Psoas muscle (tissue), 8 donors: ENCODE results near the gene TSPAN9. TPM values are rescaled to one million over a fixed set of nuclear protein-coding genes. Genes with fewer than 3 reads are reported as not detected.

Experiments
- ATAC-seq, 4 donors: fragments of 200-7000 bp; cut with Tn5 transposase; one replicate each; pipeline ENCODE4 v1.9.1; 2020; ENCODE audit warnings: moderate library complexity in 3 of 4, mild to moderate bottlenecking in 2 of 4
- DNase-seq, 2 donors: peaks; one replicate each; pipeline ENCODE4 v3.0.0-alpha.2; 2020
- H3K27ac ChIP-seq: fragments of 200-600 bp; one replicate; pipeline ENCODE4 v1.8.0; 2022
- H3K27me3 ChIP-seq, 3 donors: fragments of 200-600 bp in 1 of 3; one replicate each; pipeline versions ENCODE4 v1.6.1 to v1.8.0; 2013 to 2022; ENCODE audit warnings: low read length in 2 of 3, mild to moderate bottlenecking in 2 of 3, moderate library complexity in 1 of 3; ENCODE audit not compliant: insufficient read depth in 3 of 3
- H3K36me3 ChIP-seq, 2 donors: fragments of 200-600 bp in 1 of 2; one replicate each; pipeline versions ENCODE4 v1.6.1 to v1.8.0; 2013 to 2022; ENCODE audit warnings: low read depth in 1 of 2, mild to moderate bottlenecking in 1 of 2, moderate library complexity in 1 of 2; ENCODE audit not compliant: insufficient read depth in 1 of 2
- H3K4me1 ChIP-seq: fragments of 200-600 bp; one replicate; pipeline ENCODE4 v1.8.0; 2022
- H3K4me3 ChIP-seq: fragments of 200-600 bp; one replicate; pipeline ENCODE4 v1.8.0; 2022; ENCODE audit warnings: mild to moderate bottlenecking
- H3K9me3 ChIP-seq: fragments of 200-600 bp; one replicate; pipeline ENCODE4 v1.8.0; 2022
- CTCF ChIP-seq: fragments of 200-600 bp; IDR thresholded peaks from one replicate; pipeline ENCODE4 v1.8.0; 2022; ENCODE audit warnings: antibody characterized with exemption
- WGBS, 3 donors: extraction: QIAGEN DNeasy Blood & Tissue Kit; methylation state at CpG; one replicate each; pipeline versions ENCODE4 v1.1.6 to v1.1.7; 2013; 5-methylcytosine and 5-hydroxymethylcytosine counted together
- intact Hi-C, 2 donors: fragments of 100-400 bp; cut with DNase I; formaldehyde crosslinking; loops; one replicate each; pipeline versions ENCODE4 v1.11.0 to v1.14.2; 2022
- polyA plus RNA-seq, 3 donors: library from polyadenylated mRNA; stranded (reverse); fragments of 200-250 nt; gene quantifications; one replicate each; pipeline ENCODE4 v1.2.3, GENCODE V29; 2013
- total RNA-seq, 4 donors: library from RNA; stranded (reverse); fragmentation: NEBNext Ultra II Directional in 2 of 4; extraction: Animal tissue kit (Norgen Biotek cat#: 25700) in 2 of 4; gene quantifications; one replicate each; pipeline versions ENCODE4 v1.2.1 to v1.2.4, GENCODE V29; 2021 to 2023
- donor health status: healthy with polysubstance abuse.
- donor health status: DM: no; HTN: no; CAD: no; lungs with moderate emphysema.
- donor health status: Bipolar disorder and iron deficiency.
- donor health status: healthy.
- donor health status: DM: yes; HTN: yes; CAD: no.
- donor health status: DM: no; HTN: no; CAD: no.
- donor health status: DM: no; HTN: no; CAD: no.
- donor health status: DM: yes; HTN: yes; CAD: no.

Gene TSPAN9
- total and polyA plus RNA-seq, 7 donors = 6.4 to 28.0 (median 11.6) TPM

- Histone ChIP-seq H3K9me3 (no peaks in the 10 kb centered on the region), H3K36me3 (no peaks in the 10 kb centered on the region), H3K27ac (no peak overlapping the region), H3K4me1 (peaks cover 10% of the 10 kb centered on the region), H3K27me3 (no peaks in the 10 kb centered on the region), H3K4me3 (no peak overlapping the region)
- no peak for ATAC-seq
- intact Hi-C loops = no loop called here
- WGBS, 3 donors = 83 to 86% (median 86%) methylated on average over 10 of the region's 10 CpGs
- DNase-seq = no peak
- TF ChIP-seq CTCF = no peak
Observed at GRCh38 chr12:3101309-3102024, 24.3 kb downstream of the TSPAN9 start.

- WGBS, 3 donors = 58 to 62% (median 60%) methylated on average over 8 of the region's 8 CpGs
- H3K36me3 ChIP-seq = no peaks in the 10 kb centered on the region
- intact Hi-C loops = no loop called here
- H3K27ac ChIP-seq = no peak overlapping the region
- ATAC-seq (peak in 1 of 4 donors; percentile 41), DNase-seq (no peak)
- H3K4me3 ChIP-seq = no peak overlapping the region
- H3K9me3 ChIP-seq = no peaks in the 10 kb centered on the region
- peaks cover 10% of the 10 kb centered on the region for H3K4me1 ChIP-seq
- no peaks in the 10 kb centered on the region for H3K27me3 ChIP-seq
- no peak for TF ChIP-seq CTCF
Observed at GRCh38 chr12:3102771-3103410, 25.7 kb downstream of the TSPAN9 start.

GRCh38 chr12:3103806-3104205 lies 26.6 kb downstream of the TSPAN9 start:
- no peak overlapping the region for H3K27ac ChIP-seq
- DNase-seq = no peak
- H3K4me1 ChIP-seq = peaks cover 10% of the 10 kb centered on the region
- H3K27me3 ChIP-seq = no peaks in the 10 kb centered on the region
- ATAC-seq = no peak
- no peaks in the 10 kb centered on the region for H3K9me3 ChIP-seq
- TF ChIP-seq CTCF = no peak
- intact Hi-C loops = no loop called here
- WGBS, 3 donors = 95 to 96% (median 95%) methylated on average over 7 of the region's 7 CpGs
- no peak overlapping the region for H3K4me3 ChIP-seq
- no peaks in the 10 kb centered on the region for H3K36me3 ChIP-seq

- Histone ChIP-seq H3K4me1 (peaks cover 6% of the 10 kb centered on the region), H3K4me3 (no peak overlapping the region), H3K27me3 (no peaks in the 10 kb centered on the region), H3K9me3 (no peaks in the 10 kb centered on the region), H3K36me3 (no peaks in the 10 kb centered on the region), H3K27ac (no peak overlapping the region)
- no peak for DNase-seq
- ATAC-seq = no peak
- intact Hi-C loops = no loop called here
- WGBS, 3 donors = 90 to 93% (median 92%) methylated on average over 29 of the region's 29 CpGs
- no peak for TF ChIP-seq CTCF
Observed at GRCh38 chr12:3105690-3106479, 28.7 kb downstream of the TSPAN9 start.
